Uterus (tissue), 4 donors: ENCODE data around the gene LPP. TPM values are rescaled to one million over a fixed set of nuclear protein-coding genes. Genes with fewer than 3 reads are reported as not detected.

Experiments
- DNase-seq, 2 donors: peaks; one replicate each; pipeline ENCODE4 v3.0.0-alpha.2; 2019 to 2020
- H3K27ac ChIP-seq, 2 donors: fragments of 200-600 bp; sonication (generic); 1 replicate in 1 of 2; 2 replicates in 1 of 2; pipeline ENCODE4 v1.5.1; 2016 to 2018
- H3K27me3 ChIP-seq, 2 donors: fragments of 200-600 bp; sonication (generic); one replicate each; pipeline ENCODE4 v1.5.1; 2018 to 2019; ENCODE audit warnings: control low read depth in 1 of 2
- H3K36me3 ChIP-seq, 2 donors: fragments of 200-600 bp; sonication (generic); one replicate each; pipeline ENCODE4 v1.5.1; 2019; ENCODE audit warnings: control low read depth in 1 of 2
- H3K4me1 ChIP-seq, 2 donors: fragments of 200-600 bp; sonication (generic); one replicate each; pipeline ENCODE4 v1.5.1; 2018 to 2019; ENCODE audit warnings: control low read depth in 1 of 2
- H3K4me3 ChIP-seq, 2 donors: fragments of 200-600 bp; sonication (generic); 1 replicate in 1 of 2; 2 replicates in 1 of 2; pipeline ENCODE4 v1.5.1; 2018 to 2019; ENCODE audit warnings: mild to moderate bottlenecking in 1 of 2
- H3K9me3 ChIP-seq, 2 donors: fragments of 200-600 bp; sonication (generic); one replicate each; pipeline ENCODE4 v1.5.1; 2019; ENCODE audit warnings: control low read depth in 1 of 2
- POLR2A ChIP-seq, 2 donors: fragments of 450-650 bp; IDR thresholded peaks; one replicate each; pipeline ENCODE4 v1.6.1; 2016; ENCODE audit warnings: antibody characterized with exemption in 2 of 2, mild to moderate bottlenecking in 1 of 2, moderate library complexity in 1 of 2
- intact Hi-C: fragments of 100-400 bp; cut with DNase I; formaldehyde crosslinking; loops from one replicate; pipeline ENCODE4 v1.15.1; 2023; ENCODE audit warnings: low total_unique reads
- total RNA-seq, 4 donors: library from RNA; depleted of rRNA in 3 of 4; stranded (reverse); fragments of >200 nt in 3 of 4; gene quantifications; one replicate each; pipeline versions ENCODE4 v1.1.0 to v1.2.4, GENCODE V29; 2014 to 2023
- TF ChIP-seq, protein P1 (sequence below), 4 experiments: fragments of 200-600 bp in 2 of 4; fragments of 450-650 bp in 2 of 4; sonication (generic) in 2 of 4; IDR thresholded peaks; one replicate each; pipeline ENCODE4 v1.5.1; 2016 to 2019; ENCODE audit warnings: antibody characterized with exemption in 4 of 4, mild to moderate bottlenecking in 2 of 4, moderate library complexity in 1 of 4
- donor health status: DM: yes; HTN: yes; CAD: no.

Gene LPP
- total RNA-seq, 4 donors from 2014 or later, result 180 to 1,374 (median 712) TPM

DNA sequence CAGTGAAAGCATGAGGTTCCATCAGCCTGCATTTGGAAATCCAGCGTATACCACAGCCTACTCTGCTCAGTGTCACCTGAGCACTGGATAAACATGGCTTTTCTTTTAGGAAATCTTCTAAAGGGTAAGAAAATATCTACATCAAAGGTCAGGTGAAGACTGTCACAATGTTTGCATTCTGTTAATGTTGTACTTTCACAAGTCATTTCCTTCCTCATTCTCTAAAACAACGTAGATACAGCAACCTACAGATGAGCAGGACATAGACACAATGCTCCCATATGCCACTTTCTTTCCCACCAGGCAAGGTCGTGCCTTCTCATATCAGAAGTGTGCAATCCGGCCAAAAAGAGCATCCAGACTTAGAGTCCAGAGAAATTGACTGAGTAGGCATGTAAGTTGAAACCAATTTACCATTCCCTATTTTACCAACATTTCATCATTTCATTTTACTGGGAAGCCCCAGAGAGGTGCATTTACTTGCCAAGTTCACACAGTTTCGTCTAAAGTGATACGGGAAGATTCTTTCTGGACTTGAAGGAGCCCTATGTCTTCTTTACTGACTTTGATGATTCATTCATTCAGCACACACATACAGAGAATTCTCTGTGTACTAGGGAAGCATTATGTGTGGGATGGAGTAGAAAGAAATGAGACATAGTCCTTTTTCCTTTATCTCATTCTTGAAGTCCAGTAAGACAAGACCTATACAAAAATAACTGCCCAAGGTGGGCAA is 30.6 kb upstream of the LPP start:
- TF ChIP-seq, protein P1, sequence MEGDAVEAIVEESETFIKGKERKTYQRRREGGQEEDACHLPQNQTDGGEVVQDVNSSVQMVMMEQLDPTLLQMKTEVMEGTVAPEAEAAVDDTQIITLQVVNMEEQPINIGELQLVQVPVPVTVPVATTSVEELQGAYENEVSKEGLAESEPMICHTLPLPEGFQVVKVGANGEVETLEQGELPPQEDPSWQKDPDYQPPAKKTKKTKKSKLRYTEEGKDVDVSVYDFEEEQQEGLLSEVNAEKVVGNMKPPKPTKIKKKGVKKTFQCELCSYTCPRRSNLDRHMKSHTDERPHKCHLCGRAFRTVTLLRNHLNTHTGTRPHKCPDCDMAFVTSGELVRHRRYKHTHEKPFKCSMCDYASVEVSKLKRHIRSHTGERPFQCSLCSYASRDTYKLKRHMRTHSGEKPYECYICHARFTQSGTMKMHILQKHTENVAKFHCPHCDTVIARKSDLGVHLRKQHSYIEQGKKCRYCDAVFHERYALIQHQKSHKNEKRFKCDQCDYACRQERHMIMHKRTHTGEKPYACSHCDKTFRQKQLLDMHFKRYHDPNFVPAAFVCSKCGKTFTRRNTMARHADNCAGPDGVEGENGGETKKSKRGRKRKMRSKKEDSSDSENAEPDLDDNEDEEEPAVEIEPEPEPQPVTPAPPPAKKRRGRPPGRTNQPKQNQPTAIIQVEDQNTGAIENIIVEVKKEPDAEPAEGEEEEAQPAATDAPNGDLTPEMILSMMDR (IDR thresholded peaks at IDR 0.05), result no peak
- TF ChIP-seq POLR2A (IDR thresholded peaks at IDR 0.05), result no peak
- intact Hi-C loops, result no loop called here
- Histone ChIP-seq H3K27me3 (no peaks in the 10 kb centered on the region), H3K4me3 (no peak overlapping the region), H3K4me1 (no peaks in the 10 kb centered on the region), H3K36me3 (no peaks in the 10 kb centered on the region), H3K9me3 (no peaks in the 10 kb centered on the region), H3K27ac (no peak overlapping the region)
- DNase-seq, result no peak

DNA sequence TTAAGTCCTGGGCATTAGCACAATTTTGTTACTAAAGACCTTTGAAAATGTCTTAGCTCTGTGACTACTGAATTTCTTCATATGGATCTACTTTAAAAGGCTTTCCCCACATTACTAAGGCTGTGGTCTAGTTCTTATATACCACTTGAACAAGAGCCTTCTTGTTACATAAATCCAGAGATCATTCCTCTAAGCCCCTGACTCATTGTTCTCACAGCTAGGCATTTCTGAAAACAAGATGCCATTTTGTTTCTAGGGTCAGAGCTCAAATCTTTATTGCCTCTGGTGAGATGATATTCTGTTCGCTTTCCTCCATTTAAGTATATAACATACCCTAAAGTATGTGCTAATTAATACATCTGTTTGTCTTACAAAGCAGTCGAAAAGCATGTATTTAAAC is 29.8 kb upstream of the LPP start:
- Histone ChIP-seq H3K27ac (no peak overlapping the region), H3K4me3 (no peak overlapping the region), H3K9me3 (no peaks in the 10 kb centered on the region), H3K27me3 (no peaks in the 10 kb centered on the region), H3K4me1 (no peaks in the 10 kb centered on the region), H3K36me3 (no peaks in the 10 kb centered on the region)
- TF ChIP-seq, protein P1 (IDR thresholded peaks at IDR 0.05), result no peak
- no peak for DNase-seq
- intact Hi-C loops, result no loop called here

DNA sequence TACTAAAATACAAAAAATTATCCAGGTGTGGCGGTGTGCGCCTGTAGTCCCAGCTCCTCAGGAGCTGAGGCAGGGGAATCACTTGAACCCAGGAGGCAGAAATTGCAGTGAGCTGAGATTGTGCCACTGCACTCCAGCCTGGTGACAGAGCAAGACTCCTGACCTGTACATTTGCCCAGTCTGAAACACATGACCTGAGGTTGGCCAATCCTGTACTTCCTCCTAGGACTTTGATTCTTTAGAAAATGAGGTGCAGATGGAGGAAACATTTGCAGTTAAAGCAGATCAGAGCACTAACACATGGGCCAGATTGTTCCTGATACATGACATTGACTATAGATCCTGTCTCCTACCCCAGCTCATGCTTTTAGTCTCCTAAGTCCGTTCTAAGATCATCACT is 28.9 kb upstream of the LPP start:
- H3K27ac ChIP-seq, result no peak overlapping the region
- no peaks in the 10 kb centered on the region for H3K27me3 ChIP-seq
- no peak overlapping the region for H3K4me3 ChIP-seq
- H3K36me3 ChIP-seq, result no peaks in the 10 kb centered on the region
- TF ChIP-seq POLR2A (IDR thresholded peaks at IDR 0.05), result no peak
- TF ChIP-seq, protein P1 (IDR thresholded peaks at IDR 0.05), result no peak
- no peak for DNase-seq
- H3K9me3 ChIP-seq, result no peaks in the 10 kb centered on the region
- no peaks in the 10 kb centered on the region for H3K4me1 ChIP-seq
- intact Hi-C loops, result no loop called here

DNA sequence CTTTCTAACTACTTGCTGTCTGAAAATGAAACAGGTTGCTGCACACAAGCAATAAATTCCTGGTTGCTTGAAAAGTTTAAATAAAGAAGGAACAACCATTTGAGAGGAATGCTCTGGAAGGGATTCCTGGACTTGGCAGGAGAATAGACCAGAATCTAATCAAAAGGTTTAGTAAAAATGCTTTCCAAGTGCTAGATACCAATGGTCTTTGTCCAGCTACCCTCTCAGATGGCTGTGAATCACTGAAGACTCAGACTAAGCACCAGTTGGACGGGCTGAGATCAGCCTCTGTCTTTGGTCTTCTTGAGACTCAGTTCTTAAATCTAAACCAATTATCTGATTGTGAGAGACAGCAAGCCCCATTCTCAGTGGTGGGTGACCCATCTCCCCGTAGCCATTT is 27.7 kb upstream of the LPP start:
- DNase-seq, result no peak
- no peaks in the 10 kb centered on the region for H3K27me3 ChIP-seq
- intact Hi-C loops, result no loop called here
- no peaks in the 10 kb centered on the region for H3K9me3 ChIP-seq
- H3K4me3 ChIP-seq, result no peak overlapping the region
- no peak for TF ChIP-seq POLR2A (IDR thresholded peaks at IDR 0.05)
- TF ChIP-seq, protein P1 (IDR thresholded peaks at IDR 0.05), result no peak
- H3K27ac ChIP-seq, result peak overlapping the region; percentile 64 to 66
- no peaks in the 10 kb centered on the region for H3K4me1 ChIP-seq
- H3K36me3 ChIP-seq, result no peaks in the 10 kb centered on the region

DNA sequence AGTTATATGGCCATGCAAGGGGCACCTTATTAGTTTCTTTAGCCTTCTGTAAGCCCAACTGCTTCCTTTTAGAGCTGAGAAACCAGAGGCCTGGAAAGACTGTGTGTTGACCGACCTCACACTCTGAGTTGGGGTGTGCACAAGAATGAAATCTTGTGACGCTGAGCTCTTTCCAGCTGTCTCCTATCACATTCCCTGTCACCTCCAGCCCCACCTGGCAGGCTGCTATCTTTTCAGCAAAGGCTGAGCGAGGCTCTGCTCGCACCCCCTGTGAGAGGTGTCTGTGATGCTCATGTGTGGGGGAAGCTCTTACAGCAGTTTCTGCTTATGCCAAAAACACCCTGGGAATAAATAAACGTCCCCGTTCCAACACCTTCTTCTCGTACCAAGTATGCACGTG is 27.0 kb upstream of the LPP start:
- Histone ChIP-seq H3K27me3 (no peaks in the 10 kb centered on the region), H3K4me3 (no peak overlapping the region), H3K9me3 (no peaks in the 10 kb centered on the region), H3K27ac (peak overlapping the region; percentile 64 to 66), H3K4me1 (no peaks in the 10 kb centered on the region), H3K36me3 (no peaks in the 10 kb centered on the region)
- DNase-seq, result peak; percentile 27 to 34
- TF ChIP-seq POLR2A (IDR thresholded peaks at IDR 0.05), result no peak
- TF ChIP-seq, protein P1 (IDR thresholded peaks at IDR 0.05), result no peak
- intact Hi-C loops, result no loop called here
